HG02678 (cell line): ENCODE data around the gene TMC7.

Experiments used
- ATAC-seq: cut with Tn5 transposase; IDR thresholded peaks from one replicate; pipeline ENCODE4 v1.9.1; 2021; ENCODE audit warnings: mild to moderate bottlenecking, moderate library complexity; ENCODE audit not compliant: unreplicated experiment

TMC7 gene

DNA sequence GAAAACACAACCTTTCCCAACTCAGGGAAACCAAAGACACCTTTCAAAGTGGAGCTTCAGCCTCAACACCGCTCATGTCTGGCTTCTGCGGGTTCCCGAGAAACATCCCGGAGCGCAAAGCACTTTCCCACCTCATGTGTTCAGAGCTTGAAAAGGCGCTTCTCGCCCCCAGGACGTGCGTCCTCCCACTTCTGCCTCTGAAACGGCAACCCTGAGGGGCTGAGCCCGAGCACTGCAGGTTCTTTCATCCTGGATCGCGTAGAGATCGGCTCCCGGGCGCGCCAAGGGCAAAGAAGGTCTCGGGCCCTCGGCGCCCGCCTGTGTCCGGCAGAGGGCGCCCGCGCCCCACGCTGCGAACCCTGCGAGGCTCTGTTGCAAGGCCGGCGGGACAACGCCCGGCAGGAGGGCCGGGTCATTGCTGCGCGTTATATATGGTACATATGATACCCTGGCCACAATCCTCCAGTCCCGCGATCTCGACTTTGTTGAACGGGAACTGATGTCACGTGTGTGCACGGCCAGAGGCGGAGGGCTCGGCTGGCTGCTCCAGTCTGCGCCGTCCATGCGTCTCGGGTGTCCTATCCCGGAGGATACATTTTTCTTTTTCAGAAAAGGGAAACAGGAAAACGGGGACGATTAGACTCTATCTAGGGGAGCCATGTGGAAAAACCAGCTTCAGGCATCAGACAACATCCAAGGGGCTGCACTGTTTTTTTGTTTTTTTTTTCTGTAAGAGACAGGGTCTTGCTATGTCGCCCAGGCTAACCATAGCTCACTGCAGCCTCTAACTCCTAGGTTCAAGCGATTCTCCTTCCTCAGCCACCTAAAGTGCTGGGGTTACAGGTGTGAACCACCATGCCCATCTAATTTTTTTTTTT is 102.8 kb downstream of the TMC7 start:
- ATAC-seq: peak; percentile 89

DNA sequence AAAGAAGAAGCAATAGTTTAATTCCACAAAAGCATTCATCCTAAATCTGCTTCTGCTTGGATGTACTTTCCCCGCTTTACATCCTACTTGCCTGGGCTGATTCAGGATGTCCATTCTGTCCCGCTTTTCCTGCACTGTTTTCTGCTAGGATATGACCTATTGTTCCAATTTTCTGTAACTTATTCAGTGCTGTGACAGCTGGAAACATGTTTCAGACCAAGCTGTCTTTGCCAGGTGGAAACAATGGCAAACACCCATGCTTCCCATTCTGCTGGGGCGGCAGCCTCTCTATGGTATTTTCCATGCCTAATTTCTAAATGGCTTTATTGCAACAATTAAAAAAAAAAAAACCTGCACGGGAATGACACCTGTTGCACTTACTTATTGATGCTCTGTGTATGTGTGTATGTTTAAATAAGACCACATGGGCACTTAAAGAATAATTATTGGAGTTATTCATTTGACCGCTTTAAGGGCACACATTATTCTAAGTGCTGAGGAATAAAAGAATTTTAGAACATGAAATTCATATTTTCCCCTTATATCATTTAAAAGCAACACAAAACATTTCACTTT is 104.7 kb downstream of the TMC7 start:
- ATAC-seq: no peak

DNA sequence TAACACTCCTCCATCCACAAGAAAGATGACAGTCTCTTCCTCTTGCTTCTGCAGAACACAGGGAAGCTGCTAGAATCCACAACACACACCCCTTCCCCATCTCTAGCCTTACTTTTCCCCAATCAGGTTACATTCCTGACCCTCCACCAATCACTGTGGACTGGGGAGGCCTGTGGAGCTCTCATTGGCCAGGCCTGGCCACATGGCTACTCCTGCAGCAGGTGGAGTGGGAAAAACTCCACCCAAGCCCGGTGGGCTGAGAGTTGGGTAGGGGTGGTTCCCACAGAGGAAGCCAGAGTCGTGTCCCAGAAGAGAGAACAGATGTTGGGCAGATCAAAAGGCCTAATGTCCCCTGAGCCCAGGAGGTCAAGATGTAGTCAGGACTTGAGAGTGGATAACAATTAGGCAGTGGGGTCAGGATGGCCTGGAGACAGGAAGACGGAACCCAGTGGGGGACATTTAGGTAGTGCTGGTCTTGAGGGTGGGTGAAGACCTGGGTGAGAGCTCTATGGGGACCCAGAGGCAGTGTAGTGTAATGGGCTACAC is 105.7 kb downstream of the TMC7 start:
- no peak for ATAC-seq

DNA sequence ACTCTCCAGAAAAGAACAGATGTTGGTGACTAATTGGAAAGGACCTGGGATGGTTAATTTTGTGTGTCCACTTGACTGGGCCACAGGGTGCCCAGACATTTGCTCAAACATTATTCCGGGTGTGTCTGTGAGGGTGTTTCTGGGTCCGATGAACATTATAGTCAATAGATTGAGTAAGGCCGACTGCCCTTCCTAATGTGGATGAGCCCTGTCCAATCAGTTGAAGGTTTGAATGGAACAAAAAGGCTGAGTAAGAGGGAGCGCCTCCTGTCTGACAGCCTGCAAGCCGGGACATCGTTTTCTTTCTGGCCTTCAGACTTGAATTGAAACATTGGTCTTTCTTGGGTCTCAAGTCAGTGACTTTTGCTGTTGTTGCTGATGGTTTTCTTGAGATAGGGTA is 107.2 kb downstream of the TMC7 start:
- ATAC-seq: no peak

DNA sequence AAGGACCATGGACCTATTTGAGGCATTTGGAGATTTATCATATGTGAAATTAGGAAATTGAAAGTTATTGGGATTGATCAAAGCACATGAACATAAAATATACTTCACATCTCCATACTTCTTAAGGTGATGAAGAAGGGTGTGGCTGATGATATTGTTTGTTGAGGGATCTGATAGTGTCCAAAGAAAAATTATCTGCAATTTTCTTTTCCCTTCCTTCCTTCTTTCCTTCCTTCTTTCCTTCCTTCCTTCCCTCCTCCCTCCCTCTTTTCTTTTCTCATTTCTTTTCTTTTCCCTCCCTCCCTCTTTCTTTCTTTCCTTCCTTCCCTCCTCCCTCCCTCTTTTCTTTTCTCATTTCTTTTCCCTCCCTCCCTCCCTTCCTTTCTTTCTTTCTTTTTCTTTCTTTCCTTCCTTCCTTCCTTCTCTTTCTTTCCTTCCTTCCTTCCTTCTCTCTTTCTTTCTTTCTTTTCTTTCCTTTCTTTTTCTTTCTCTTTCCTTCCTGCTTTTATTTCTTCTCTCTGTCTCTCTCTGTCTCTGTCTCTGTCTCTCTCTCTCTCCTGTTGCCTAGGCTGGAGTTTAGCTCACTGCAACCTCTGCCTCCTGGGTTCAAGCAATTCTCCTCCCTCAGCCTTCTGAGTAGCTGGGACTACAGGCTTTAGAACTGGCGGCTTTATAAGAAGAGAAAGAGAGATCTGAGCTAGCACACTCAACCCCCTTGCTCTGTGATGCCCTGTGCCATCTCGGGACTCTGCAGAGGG is 109.1 kb downstream of the TMC7 start:
- no peak for ATAC-seq

DNA sequence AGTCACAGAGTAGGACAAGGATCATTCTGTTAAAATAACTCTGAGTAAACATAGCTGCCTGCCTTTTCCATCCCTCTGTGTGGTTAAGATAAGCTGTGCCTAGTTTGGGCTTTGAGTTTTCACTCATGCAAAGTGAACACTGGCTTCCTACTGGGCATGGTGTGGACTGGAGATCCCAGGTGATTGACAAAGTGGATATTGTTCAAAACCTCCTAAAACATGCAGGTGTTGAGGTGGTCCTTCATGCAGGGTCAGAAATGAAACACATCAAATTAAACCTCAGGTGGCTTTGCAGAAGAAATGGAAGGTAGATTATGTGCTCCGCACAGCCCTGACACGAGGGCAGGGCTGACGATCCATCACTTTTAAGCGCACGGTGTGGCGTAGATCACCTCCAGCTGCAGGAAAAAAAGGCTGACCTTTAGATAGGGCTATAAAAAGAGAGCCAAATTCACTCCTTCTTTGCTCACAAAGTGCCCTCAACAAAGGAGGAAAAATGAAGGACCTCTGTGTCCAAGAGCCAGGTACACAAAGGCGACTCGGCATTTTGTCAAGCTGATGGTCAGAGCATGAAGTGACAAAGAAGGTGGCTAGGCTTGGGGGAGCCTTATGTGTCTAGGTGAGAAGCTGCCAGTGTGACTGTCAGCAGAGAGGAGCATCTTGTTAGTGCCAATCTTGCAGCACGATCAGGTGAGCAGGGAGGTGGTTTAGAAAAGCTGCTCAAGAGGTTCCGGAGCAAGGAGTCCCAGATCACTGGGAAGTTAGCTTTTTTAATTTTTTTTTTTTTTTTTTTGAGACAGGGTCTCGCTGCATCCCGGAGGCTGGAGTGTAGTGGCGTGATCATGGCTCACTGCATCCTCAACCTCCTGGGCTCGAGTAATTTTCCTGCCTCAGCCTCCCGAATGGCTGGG is 110.2 kb downstream of the TMC7 start:
- no peak for ATAC-seq

DNA sequence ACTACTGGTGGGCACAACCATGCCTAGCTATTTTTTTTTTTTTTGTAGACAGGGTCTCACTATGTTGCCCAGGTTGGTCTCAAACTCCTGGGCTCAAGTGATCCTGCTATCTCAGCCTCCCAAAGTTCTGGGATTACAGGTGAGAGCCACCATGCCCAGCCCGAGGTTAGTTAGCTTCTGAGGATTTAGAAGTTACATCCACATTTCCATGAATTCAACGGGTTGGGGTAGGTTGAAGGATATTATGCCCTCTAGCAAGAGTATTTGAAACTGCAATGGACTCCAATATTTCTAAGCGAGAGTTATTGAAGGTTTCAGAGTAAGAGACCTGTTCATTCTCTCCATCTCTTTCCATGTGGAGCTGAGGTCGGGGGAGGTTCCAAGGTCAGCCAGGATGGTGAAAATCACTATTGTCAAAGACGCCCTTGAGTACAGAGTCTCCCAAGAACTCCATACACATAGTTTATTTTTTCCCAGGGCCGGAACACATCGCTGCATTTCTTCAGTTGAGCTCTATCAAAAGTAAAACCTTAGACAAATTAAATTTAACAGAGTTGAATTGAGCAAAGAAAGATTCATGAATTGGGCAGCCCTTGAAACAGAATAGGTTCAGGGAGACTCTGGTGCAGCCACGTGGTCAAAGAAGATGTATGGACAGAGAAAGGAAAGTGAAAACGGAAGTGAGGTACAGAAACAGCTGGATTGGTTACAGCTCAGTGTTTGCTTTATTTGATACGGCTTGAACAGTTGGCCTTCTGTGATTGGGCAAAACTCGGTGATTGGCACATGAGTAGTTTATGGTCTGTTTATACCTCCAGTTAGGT is 111.0 kb downstream of the TMC7 start:
- no peak for ATAC-seq

DNA sequence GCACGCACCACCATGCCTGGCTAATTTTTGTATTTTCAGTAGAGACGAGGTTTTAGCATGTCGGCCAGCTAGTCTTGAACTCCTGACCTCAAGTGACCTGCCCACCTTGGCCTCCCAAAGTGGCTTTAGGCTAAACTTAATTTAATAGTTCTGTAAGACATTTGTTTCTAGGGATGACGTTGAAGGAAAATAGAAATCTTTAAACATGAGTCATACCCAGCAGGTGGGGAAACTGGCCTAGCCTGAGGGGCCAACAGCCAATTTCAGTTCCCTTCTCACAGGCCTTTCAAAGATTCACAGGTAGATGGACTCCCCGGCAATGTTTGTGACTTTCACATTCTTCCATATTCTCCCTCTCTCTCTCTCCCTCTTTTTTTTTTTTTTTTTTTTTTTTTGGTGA is 111.9 kb downstream of the TMC7 start:
- no peak for ATAC-seq

DNA sequence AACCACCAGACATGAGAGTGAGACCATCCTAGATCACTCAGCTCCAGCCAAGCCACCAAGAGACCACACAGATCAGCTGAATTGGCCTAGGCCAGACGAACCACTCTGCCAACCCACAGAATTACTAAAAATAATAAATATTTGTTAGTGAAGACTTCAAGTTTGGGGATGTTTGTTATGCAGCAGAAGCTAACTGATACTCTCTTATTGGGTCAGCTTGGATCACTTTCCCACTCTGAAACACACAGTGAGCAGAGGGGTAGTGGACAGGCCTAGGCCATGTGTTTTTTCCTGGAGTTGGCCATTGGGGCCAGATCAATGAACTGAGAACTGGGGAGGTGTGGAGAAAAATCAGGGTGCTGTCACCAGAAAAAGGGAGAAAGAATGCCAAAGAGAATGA is 114.4 kb downstream of the TMC7 start:
- ATAC-seq: no peak

DNA sequence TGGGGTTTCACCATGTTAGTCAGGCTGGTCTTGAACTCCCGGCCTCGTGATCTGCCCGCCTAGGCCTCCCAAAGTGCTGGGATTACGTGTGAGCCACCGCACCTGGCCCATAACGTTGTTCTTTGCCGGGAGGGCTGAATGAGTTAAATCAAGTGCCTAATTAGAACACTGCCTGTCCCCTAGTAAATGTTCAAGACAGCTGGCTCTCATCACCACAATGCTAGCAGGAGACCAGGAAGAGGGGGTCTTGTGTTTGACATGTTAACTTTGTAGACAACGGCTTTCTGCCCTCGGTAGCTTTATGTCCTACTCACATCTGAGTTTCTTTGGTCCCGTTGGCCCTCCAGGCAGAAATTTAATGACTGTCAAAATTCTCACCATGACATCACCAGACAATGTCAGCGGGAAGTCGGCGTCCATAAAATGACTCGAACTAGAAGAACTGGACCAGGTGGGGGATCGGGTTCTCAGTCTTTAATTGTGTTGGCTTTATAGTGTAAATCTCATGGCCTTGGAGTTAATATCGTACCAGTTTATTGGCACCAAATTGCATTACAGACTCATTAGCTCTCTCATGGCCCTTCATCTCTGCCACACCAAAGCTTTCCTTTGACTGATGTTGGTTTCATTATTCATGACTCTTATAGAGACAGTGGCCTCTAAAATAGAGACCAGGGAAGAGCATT is 118.6 kb downstream of the TMC7 start:
- ATAC-seq: no peak

DNA sequence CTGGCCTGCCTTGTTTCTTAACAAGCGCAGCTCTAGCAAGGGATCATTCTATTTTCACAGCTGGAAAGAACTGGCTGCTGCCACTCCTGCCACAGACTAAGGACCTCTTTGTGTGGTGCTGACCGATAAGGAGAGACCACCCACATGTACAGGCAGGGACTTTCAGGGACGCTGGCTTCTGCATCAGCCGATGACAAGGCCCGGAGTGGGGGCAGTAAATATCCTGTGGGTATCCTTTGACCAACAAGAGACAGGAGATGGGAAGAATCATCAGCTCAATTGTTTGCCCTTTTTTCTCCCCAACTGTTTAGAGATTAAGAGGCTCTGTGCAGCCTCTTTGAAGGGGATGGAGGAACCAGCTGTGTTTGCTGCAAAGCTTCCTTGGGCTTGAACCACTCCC is 120.9 kb downstream of the TMC7 start:
- no peak for ATAC-seq

DNA sequence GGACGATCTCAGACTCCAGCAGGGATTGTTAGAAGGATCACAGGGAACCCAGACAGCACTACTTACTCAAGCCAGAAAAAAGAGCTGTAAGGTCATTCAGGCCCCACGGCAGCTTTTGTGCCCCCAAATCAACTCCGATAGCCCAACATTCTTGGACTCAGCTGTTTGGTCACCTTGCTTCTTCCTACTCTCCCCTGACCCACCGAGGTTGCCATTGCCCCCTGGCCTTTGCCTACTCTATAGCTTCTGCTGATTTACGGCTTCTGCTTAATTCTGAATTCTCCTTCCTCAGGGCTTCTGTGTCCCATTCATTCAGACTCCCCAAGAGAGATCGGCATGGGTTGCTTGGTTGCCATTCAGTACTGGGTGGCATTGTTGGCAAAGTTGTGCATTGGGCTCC is 121.4 kb downstream of the TMC7 start:
- ATAC-seq: no peak

DNA sequence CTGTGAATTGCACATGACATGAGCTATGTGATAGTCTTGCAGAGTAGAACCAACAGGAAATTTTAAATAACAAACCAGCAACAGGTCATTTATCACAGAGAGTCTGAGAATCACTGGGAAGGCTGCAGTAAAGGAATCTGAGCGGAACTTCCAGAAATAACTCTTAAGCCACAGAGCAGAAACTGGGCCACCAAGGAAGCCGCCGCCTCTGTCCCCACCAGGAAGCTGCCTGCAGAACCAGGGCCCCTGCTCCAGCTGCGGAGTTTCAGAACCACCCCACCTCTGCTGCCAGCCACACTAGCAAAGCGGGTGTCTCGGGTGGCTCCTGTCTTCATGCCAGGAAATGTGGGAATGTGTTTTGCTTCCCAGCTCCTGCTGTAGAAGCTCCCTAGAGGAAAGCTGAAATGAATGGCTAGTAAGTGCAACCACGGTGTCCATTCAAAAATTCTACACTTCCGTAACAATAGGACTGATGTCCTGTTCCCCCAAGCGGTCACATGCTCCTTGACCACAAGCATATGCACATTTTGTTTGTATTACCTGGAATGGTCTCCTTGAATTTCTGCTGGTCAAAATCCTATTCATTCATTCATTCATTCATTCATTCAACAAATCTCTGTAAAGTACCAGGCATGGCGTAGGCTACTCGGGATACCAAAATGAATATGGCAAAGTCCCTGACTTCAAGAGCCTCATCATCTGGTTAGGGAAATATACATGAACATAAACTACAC is 122.3 kb downstream of the TMC7 start:
- no peak for ATAC-seq

DNA sequence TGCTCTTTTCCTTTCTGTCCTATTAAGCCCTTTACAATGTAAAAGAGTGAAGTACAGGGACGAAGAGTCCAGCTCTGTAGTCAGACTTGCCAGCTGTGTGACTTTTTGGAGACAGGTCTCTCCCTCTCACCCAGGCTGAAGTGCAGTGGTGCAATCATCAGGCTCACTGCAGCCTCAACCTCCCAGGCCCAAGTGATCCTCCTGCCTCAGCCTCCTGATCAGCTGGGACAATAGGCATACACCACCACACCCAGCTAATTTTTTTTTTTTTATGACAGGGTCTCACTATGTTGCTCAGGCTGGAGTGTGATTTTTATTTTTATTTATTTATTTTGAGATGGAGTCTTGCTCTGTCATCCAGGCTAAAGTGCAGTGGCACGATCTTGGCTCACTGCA is 122.9 kb downstream of the TMC7 start:
- no peak for ATAC-seq

DNA sequence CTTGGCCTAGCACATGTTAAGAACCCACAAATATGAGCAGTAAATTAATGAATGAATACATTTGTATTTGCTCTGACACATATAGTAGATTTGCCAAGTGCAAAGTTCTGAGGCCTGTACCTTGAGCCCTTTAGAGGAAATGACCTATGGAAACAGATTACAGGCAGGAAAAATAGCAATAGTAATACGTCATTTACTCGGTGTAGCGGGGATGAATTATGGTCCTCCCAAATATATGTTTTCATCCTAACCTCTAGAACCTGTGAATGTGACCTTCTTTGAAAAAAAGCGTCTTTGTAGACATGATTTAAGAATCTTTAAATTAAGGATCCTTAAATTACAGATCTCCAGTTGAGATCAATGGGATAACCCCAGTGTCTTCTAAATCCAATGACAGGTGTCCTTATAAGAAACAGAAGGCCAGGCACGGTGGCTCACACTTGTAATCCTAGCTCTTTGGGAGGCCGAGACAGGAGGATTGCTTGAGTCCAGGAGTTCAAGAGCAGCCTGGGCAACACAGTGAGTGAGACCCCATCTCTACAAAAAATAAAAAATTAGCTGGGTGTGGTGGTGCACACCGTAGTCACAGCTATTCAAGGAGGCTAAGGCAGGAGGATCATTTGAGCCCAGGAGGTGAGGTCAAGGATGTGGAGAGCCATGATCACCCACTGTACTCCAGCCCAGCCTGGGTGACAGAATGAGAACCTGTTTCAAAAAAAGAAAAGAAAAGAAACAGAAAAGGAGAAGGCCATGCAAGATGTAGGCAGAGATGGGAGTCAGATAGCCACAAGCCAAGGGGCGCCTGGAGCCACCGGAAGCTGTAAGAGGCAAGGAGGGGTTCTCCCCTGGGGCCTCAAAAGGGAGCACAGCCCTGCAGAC is 124.9 kb downstream of the TMC7 start:
- no peak for ATAC-seq

DNA sequence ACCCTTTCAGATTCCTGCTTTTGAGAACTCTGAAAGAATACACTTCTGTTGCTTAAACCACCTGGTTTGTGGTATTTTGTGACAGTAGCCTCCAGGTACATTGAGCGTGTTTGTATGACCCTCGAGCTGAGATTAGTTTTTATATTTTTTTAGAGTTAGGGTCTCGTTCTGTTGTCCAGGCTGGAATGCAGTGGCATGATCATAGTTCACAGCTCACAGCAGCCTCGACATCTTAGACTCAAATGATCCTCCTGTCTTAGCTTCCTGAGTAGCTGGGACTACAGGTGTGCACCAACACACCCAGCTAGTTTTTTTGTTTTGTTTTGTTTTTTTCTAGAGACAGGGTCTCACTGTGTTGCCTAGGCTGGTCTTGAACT is 125.5 kb downstream of the TMC7 start:
- ATAC-seq: no peak

DNA sequence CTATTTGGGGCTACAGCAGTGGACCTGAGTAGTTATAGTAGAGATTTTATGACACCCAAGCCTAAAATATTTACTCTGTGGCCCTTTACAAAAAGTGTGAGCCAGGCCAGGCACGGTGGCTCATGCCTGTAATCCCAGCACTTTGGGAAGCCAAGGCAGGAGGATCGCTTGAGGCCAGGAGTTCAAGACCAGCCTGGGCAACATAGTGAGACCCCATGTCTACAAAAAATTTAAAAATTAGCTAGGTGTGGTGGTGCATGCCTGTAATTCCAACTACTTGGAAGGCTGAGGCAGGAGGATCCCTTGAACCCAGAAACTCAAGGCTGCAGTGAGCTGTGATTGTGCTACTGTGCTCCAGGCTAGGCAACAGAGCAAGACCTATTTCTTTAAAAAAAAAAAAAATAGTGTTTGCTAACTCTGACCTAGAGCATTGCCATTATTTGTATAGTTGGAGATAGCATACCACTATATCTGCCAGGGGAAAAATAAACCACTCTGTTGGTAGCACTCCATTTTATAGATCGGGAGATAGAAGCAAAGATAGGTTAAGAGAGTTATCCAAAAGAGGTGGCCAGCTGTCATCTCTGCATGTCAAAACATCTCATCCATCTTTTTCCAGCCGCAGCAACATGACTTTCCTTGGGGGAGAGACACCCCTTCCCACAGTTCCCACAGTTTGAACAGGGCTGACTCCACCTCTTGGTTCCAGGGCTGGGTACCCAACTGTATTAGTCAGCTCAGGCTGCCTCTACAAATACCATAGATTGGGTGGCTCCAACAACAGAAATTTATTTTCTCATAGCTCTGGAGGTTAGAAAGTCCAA is 127.0 kb downstream of the TMC7 start:
- no peak for ATAC-seq
